CD4-positive, alpha-beta T cell (primary cell): Measurements from ENCODE around the gene MAGI1. TPM values are rescaled to one million over a fixed set of nuclear protein-coding genes. Genes with fewer than 3 reads are reported as not detected.

Experiments used
- ATAC-seq: fragments of 200-7000 bp; cut with Tn5 transposase; one replicate; pipeline ENCODE4 v1.10.0; 2022; ENCODE audit warnings: mild to moderate bottlenecking; ENCODE audit not compliant: poor library complexity
- CTCF ChIA-PET: fragments of 350-600 bp; sonication (Branson Sonifier 250); formaldehyde crosslinking; loops from one replicate; lab custom pipeline; 2021; ENCODE audit warnings: antibody characterized with exemption, inconsistent platforms; lab: Charles Lee
- POLR2A ChIA-PET: fragments of 350-600 bp; sonication (Branson Sonifier 250); formaldehyde crosslinking; loops from one replicate; lab custom pipeline; 2021; ENCODE audit warnings: antibody characterized with exemption, inconsistent platforms; lab: Charles Lee
- DNase-seq, 14 experiments: peaks; one replicate each; pipeline ENCODE4 v3.0.0-alpha.2; 2013 to 2020; ENCODE audit warnings: mixed read lengths in 2 of 14
- H3K27ac ChIP-seq, 2 donors: one replicate each; pipeline versions ENCODE4 v1.5.1 to v1.7.0; 2013; ENCODE audit warnings: low read length in 2 of 2, low read depth in 1 of 2, mild to moderate bottlenecking in 1 of 2
- H3K27me3 ChIP-seq, 2 experiments: 1 replicate in 1 of 2; 2 replicates in 1 of 2; pipeline versions ENCODE4 v1.6.1 to v1.7.0; 2013; ENCODE audit warnings: low read length in 2 of 2, control low read depth in 1 of 2, mild to moderate bottlenecking in 1 of 2, moderate library complexity in 1 of 2; ENCODE audit not compliant: insufficient read depth in 2 of 2, control insufficient read depth in 1 of 2
- H3K36me3 ChIP-seq: one replicate; pipeline ENCODE4 v1.6.1; 2013; ENCODE audit warnings: low read length, control low read depth; ENCODE audit not compliant: insufficient read depth
- H3K4me1 ChIP-seq: one replicate; pipeline ENCODE4 v1.6.1; 2013; ENCODE audit warnings: low read length, control low read depth; ENCODE audit not compliant: insufficient read depth
- H3K4me3 ChIP-seq: one replicate; pipeline ENCODE4 v1.5.1; 2013; ENCODE audit warnings: mild to moderate bottlenecking, low read length, moderate library complexity
- H3K9me3 ChIP-seq, 2 experiments: 1 replicate in 1 of 2; 2 replicates in 1 of 2; pipeline versions ENCODE4 v1.6.1 to v1.7.0; 2013; ENCODE audit warnings: low read length in 2 of 2, mild to moderate bottlenecking in 2 of 2, control low read depth in 1 of 2, moderate library complexity in 1 of 2; ENCODE audit not compliant: control insufficient read depth in 1 of 2, insufficient read depth in 1 of 2
- H3K27ac Mint-ChIP-seq: one replicate; pipeline ENCODE4 v1.8.0; 2020; ENCODE audit warnings: mixed read lengths
- H3K27me3 Mint-ChIP-seq: one replicate; pipeline ENCODE4 v1.8.0; 2021; ENCODE audit warnings: mixed read lengths
- H3K36me3 Mint-ChIP-seq: one replicate; pipeline ENCODE4 v1.8.0; 2021; ENCODE audit warnings: low read depth, mixed read lengths
- H3K4me1 Mint-ChIP-seq: one replicate; pipeline ENCODE4 v1.8.0; 2021; ENCODE audit warnings: low read depth, mixed read lengths
- H3K4me3 Mint-ChIP-seq: one replicate; pipeline ENCODE4 v1.8.0; 2020; ENCODE audit warnings: mild to moderate bottlenecking, mixed read lengths
- H3K9me3 Mint-ChIP-seq: one replicate; pipeline ENCODE4 v1.8.0; 2020; ENCODE audit warnings: mixed read lengths
- intact Hi-C, 2 experiments: fragments of 100-400 bp; cut with DNase I in 1 of 2; cut with micrococcal nuclease in 1 of 2; formaldehyde crosslinking; loops; one replicate each; pipeline versions ENCODE4 v1.15.1 to v1.9.0; 2023 to 2025; cut with DNase I, micrococcal nuclease
- total RNA-seq, 174 experiments: library from RNA in 2 of 174; stranded (reverse) in 2 of 174; gene quantifications; one replicate each; pipeline ENCODE4 v1.2.3 and lab custom pipeline; 2021 to 2026
- TF ChIP-seq, protein P1 (sequence below): fragments of 200-600 bp; IDR thresholded peaks from one replicate; pipeline ENCODE4 v1.8.0; 2022; ENCODE audit warnings: antibody characterized with exemption, mild to moderate bottlenecking

MAGI1 gene
- total RNA-seq, 2 experiments from 2014 or later: not detected

DNA sequence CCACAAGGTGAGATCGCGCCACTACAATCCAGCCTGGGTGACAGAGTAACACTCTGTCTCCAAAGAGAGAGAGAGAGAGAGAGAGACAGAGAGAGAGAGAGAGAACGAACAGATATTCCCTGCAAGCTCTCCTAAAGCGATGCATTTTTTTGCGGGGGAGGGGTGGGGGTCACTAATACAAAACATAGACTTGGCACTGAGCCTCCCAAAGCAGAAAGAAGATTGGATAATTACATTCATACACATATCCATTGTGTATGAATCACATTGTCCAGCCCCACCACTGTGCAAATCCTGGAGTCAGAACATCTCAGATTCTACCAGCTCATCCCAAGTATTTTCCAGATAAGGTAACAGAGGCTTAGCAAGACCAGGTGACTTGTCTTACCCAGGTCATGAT is 459.9 kb downstream of the MAGI1 start:
- H3K36me3 ChIP-seq: no peaks in the 10 kb centered on the region
- Mint-ChIP-seq H3K9me3 (peaks cover 5% of the 10 kb centered on the region), H3K27me3 (no peaks in the 10 kb centered on the region), H3K27ac (no peak overlapping the region), H3K36me3 (no peaks in the 10 kb centered on the region), H3K4me3 (no peak overlapping the region), H3K4me1 (no peaks in the 10 kb centered on the region)
- peaks cover 0 to 7% of the 10 kb centered on the region in 2 experiments for H3K9me3 ChIP-seq
- intact Hi-C loops: no loop called here
- no peaks in the 10 kb centered on the region for H3K27me3 ChIP-seq
- ChIA-PET CTCF (no interaction called here), POLR2A (no interaction called here)
- no peak for DNase-seq
- no peaks in the 10 kb centered on the region for H3K4me1 ChIP-seq
- TF ChIP-seq, protein P1, sequence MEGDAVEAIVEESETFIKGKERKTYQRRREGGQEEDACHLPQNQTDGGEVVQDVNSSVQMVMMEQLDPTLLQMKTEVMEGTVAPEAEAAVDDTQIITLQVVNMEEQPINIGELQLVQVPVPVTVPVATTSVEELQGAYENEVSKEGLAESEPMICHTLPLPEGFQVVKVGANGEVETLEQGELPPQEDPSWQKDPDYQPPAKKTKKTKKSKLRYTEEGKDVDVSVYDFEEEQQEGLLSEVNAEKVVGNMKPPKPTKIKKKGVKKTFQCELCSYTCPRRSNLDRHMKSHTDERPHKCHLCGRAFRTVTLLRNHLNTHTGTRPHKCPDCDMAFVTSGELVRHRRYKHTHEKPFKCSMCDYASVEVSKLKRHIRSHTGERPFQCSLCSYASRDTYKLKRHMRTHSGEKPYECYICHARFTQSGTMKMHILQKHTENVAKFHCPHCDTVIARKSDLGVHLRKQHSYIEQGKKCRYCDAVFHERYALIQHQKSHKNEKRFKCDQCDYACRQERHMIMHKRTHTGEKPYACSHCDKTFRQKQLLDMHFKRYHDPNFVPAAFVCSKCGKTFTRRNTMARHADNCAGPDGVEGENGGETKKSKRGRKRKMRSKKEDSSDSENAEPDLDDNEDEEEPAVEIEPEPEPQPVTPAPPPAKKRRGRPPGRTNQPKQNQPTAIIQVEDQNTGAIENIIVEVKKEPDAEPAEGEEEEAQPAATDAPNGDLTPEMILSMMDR: no peak
- no peak overlapping the region for H3K27ac ChIP-seq
- no peak overlapping the region for H3K4me3 ChIP-seq
- ATAC-seq: no peak

DNA sequence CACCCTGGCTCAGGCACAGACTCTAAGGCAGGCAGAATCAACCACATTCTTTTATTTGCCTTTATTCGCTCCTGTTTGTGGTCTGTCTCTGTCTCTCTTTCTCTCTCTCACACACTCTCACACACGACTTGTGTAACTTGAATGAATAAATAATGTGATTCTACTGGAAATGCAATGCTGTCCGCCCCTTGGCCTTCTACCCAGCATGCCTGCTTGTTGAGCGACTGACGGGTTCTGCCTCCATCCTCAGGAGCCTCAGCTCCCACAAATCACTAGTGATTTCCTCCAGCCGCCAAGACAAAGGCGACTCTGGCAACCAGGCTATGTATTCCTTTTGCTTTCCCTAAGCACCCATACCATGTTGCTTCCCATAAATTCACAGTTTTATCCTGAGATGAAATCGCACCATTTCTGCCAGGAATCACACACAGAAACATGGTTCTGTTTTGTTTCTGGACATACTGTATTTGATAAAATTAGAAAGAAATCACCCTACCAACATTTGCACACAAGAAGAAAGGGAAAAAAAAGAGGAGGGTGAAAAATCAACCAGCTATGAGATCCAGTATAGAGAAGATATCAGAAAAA is 460.8 kb downstream of the MAGI1 start:
- H3K4me1 Mint-ChIP-seq: no peaks in the 10 kb centered on the region
- no peaks in the 10 kb centered on the region for H3K27me3 Mint-ChIP-seq
- ChIA-PET CTCF (no interaction called here), POLR2A (no interaction called here)
- no peaks in the 10 kb centered on the region for H3K36me3 Mint-ChIP-seq
- H3K4me1 ChIP-seq: no peaks in the 10 kb centered on the region
- ATAC-seq: no peak
- intact Hi-C loops: no loop called here
- H3K27me3 ChIP-seq: no peaks in the 10 kb centered on the region
- no peak overlapping the region for H3K27ac ChIP-seq
- TF ChIP-seq, protein P1: no peak
- no peak for DNase-seq
- H3K4me3 Mint-ChIP-seq: no peak overlapping the region
- peaks cover 0 to 7% of the 10 kb centered on the region in 2 experiments for H3K9me3 ChIP-seq
- H3K4me3 ChIP-seq: no peak overlapping the region
- H3K36me3 ChIP-seq: no peaks in the 10 kb centered on the region
- H3K27ac Mint-ChIP-seq: no peak overlapping the region
- H3K9me3 Mint-ChIP-seq: peaks cover 2% of the 10 kb centered on the region

DNA sequence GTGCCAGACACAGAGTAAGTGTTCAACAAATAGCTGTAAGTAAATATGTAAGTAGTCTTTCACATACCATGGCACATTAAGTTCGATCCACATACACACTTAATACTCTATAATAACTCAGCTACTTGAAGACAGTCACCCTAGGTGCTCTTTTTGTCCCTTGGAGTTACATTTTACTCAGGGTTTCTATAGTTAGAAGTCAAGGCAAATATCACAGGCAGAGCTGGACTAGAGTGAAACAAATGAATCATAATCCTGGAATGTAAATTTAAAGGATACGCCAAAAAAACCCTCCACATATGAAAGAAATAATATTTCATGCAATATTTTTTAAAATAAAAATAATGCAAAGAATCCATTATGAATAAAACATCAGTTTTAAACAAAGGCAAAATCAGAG is 461.8 kb downstream of the MAGI1 start:
- TF ChIP-seq, protein P1: no peak
- no peak overlapping the region for H3K4me3 Mint-ChIP-seq
- Histone ChIP-seq H3K9me3 (peaks cover 0 to 7% of the 10 kb centered on the region in 2 experiments), H3K27ac (no peak overlapping the region), H3K36me3 (no peaks in the 10 kb centered on the region), H3K27me3 (no peaks in the 10 kb centered on the region), H3K4me1 (no peaks in the 10 kb centered on the region), H3K4me3 (no peak overlapping the region)
- no peak overlapping the region for H3K27ac Mint-ChIP-seq
- H3K27me3 Mint-ChIP-seq: no peaks in the 10 kb centered on the region
- DNase-seq (no peak), ATAC-seq (no peak)
- H3K9me3 Mint-ChIP-seq: peaks cover 2% of the 10 kb centered on the region
- ChIA-PET CTCF (no interaction called here), POLR2A (no interaction called here)
- intact Hi-C loops: no loop called here
- H3K4me1 Mint-ChIP-seq: no peaks in the 10 kb centered on the region
- H3K36me3 Mint-ChIP-seq: no peaks in the 10 kb centered on the region
